Measurements from ENCODE around the gene CFAP161.
"Not testable (repeated sequence)": the region's sequence is repeated elsewhere in the genome, so short reads cannot be mapped to it uniquely, and the experiment has no call there.

CFAP161 gene

GRCh38 chr15:81158561-81158960 lies 24.5 kb downstream of the CFAP161 start:
- DNase-seq = not testable (repeated sequence)

GRCh38 chr15:81160312-81161159 lies 26.5 kb downstream of the CFAP161 start:
- DNase-seq = peak; percentile 92

- no peak for DNase-seq
These were observed 27.1 kb downstream of the CFAP161 start for GRCh38 chr15:81161160-81161673.

GRCh38 chr15:81161851-81162250 lies 27.8 kb downstream of the CFAP161 start:
- no peak for DNase-seq

GRCh38 chr15:81163961-81164800 lies 30.1 kb downstream of the CFAP161 start:
- peak; percentile 93 for DNase-seq

GRCh38 chr15:81165535-81165934 lies 31.5 kb downstream of the CFAP161 start:
- DNase-seq = peak; percentile 77

- peak; percentile 58 for DNase-seq
These were observed 32.7 kb downstream of the CFAP161 start for GRCh38 chr15:81166636-81167305.

- DNase-seq = no peak
These were observed 34.1 kb downstream of the CFAP161 start for GRCh38 chr15:81168131-81168526.

- DNase-seq = no peak
These were observed 34.6 kb downstream of the CFAP161 start for GRCh38 chr15:81168644-81169043.

- peak; percentile 50 for DNase-seq
These were observed 36.4 kb downstream of the CFAP161 start for GRCh38 chr15:81170511-81170910.

- DNase-seq = no peak
These were observed 37.2 kb downstream of the CFAP161 start for GRCh38 chr15:81171286-81171685.

GRCh38 chr15:81174125-81174791 lies 40.2 kb downstream of the CFAP161 start:
- no peak for DNase-seq

- no peak for DNase-seq
These were observed 40.8 kb downstream of the CFAP161 start for GRCh38 chr15:81174792-81175327.

- DNase-seq = no peak
These were observed 41.4 kb downstream of the CFAP161 start for GRCh38 chr15:81175496-81175895.

- no peak for DNase-seq
These were observed 42.3 kb downstream of the CFAP161 start for GRCh38 chr15:81176291-81176893.

- DNase-seq = no peak
These were observed 44.3 kb downstream of the CFAP161 start for GRCh38 chr15:81178365-81178764.

GRCh38 chr15:81181220-81181619 lies 47.1 kb downstream of the CFAP161 start:
- no peak for DNase-seq

- DNase-seq = no peak
These were observed 48.1 kb downstream of the CFAP161 start for GRCh38 chr15:81182031-81182755.

- DNase-seq = no peak
These were observed 48.8 kb downstream of the CFAP161 start for GRCh38 chr15:81182756-81183438.

- DNase-seq = no peak
These were observed 49.3 kb downstream of the CFAP161 start for GRCh38 chr15:81183439-81183775.
